ENCODE data around the gene TMEM41B. TPM values are rescaled to one million over a fixed set of nuclear protein-coding genes. Genes with fewer than 3 reads are reported as not detected.

TMEM41B gene
- total RNA-seq, 2 experiments from 2014 or later = 41.4 to 42.7 TPM

GRCh38 chr11:9232482-9232881 is 81.9 kb downstream of the TMEM41B start:
- H3K27ac Mint-ChIP-seq = peak overlapping the region; percentile 24
- Histone ChIP-seq H3K36me3 (ENCODE audit: insufficient read depth, low read length) (no peaks in the 10 kb centered on the region), H3K4me3 (ENCODE audit: low read length) (no peak overlapping the region), H3K9me3 (ENCODE audit: control insufficient read depth in 1 of 2, insufficient read depth in 1 of 2, low read length in 2 of 2) (no peaks in the 10 kb centered on the region), H3K27me3 (ENCODE audit: control insufficient read depth in 1 of 2, insufficient read depth in 2 of 2, low read length in 2 of 2) (no peaks in the 10 kb centered on the region), H3K27ac (ENCODE audit: low read depth in 1 of 2, low read length in 2 of 2) (no peak overlapping the region), H3K4me1 (ENCODE audit: insufficient read depth, low read length) (peaks cover 16% of the 10 kb centered on the region)
- TF ChIP-seq CTCF (IDR thresholded peaks at IDR 0.05) = no peak
- intact Hi-C loops (cut with DNase I, micrococcal nuclease) = no loop called here
- no peaks in the 10 kb centered on the region for H3K36me3 Mint-ChIP-seq (ENCODE audit: low read depth)
- POLR2A ChIA-PET = interaction anchor here (0.6 to 1.6 kb wide), 2 partner anchors 81 to 230 kb away, joined by 3 to 6 read pairs; partner anchors contain the start of gene TMEM41B
- no peaks in the 10 kb centered on the region for H3K27me3 Mint-ChIP-seq
- no peak for DNase-seq
- peaks cover 72% of the 10 kb centered on the region for H3K4me1 Mint-ChIP-seq (ENCODE audit: low read depth)
- CTCF ChIA-PET = no interaction called here
- ATAC-seq (ENCODE audit: poor library complexity) = no peak
- peak overlapping the region; percentile 85 for H3K4me3 Mint-ChIP-seq
- H3K9me3 Mint-ChIP-seq = no peaks in the 10 kb centered on the region

DNA sequence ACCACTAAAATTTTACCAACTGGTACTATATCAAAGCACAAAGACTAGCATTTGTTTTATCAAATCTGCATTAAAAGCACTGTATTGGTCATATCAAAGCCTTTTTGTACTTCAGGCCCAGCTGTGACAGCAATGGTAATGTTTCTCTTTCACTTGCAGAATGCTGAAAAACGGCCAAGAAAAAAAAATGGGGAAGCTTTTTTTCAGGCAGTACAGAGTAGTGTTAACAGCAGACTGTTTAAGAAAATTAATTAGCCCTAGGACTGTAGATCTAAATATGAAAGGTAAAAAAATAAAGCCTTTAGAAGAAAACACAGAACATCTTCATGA is 82.6 kb downstream of the TMEM41B start:
- Mint-ChIP-seq H3K27me3 (no peaks in the 10 kb centered on the region), H3K4me3 (peak overlapping the region; percentile 85), H3K4me1 (ENCODE audit: low read depth) (peaks cover 67% of the 10 kb centered on the region), H3K27ac (peak overlapping the region; percentile 24), H3K9me3 (no peaks in the 10 kb centered on the region), H3K36me3 (ENCODE audit: low read depth) (no peaks in the 10 kb centered on the region)
- POLR2A ChIA-PET = interaction anchor here (0.5 to 1.6 kb wide), 8 partner anchors 14 to 230 kb away, joined by 3 to 6 read pairs (median 4); partner anchors contain the start of gene TMEM41B
- Histone ChIP-seq H3K9me3 (ENCODE audit: control insufficient read depth in 1 of 2, insufficient read depth in 1 of 2, low read length in 2 of 2) (no peaks in the 10 kb centered on the region), H3K27ac (ENCODE audit: low read depth in 1 of 2, low read length in 2 of 2) (no peak overlapping the region), H3K4me1 (ENCODE audit: insufficient read depth, low read length) (peaks cover 16% of the 10 kb centered on the region), H3K4me3 (ENCODE audit: low read length) (peak overlapping the region; percentile 25), H3K36me3 (ENCODE audit: insufficient read depth, low read length) (no peaks in the 10 kb centered on the region), H3K27me3 (ENCODE audit: control insufficient read depth in 1 of 2, insufficient read depth in 2 of 2, low read length in 2 of 2) (no peaks in the 10 kb centered on the region)
- peak; percentile 34 for ATAC-seq (ENCODE audit: poor library complexity)
- DNase-seq = peak in 3 of 14 experiments; percentile 28 to 30 (median 29)
- intact Hi-C loops (cut with DNase I, micrococcal nuclease) = no loop called here
- no peak for TF ChIP-seq CTCF (IDR thresholded peaks at IDR 0.05)
- CTCF ChIA-PET = no interaction called here

Other genes starting within 250 kb of the TMEM41B start
- under 1 TPM in 1 of 2 experiments, not detected in 1; 0.17 TPM for gene SCUBE2, start 223.0 kb downstream of the TMEM41B start, total RNA-seq
- gene DENND5A, start 49.2 kb downstream of the TMEM41B start, total RNA-seq = 100 to 1,000 TPM; 101 to 103 TPM
- gene IPO7, start 70.1 kb upstream of the TMEM41B start, total RNA-seq = 10 to 100 TPM; 40.7 to 51.6 TPM
- gene ZNF143, start 146.4 kb upstream of the TMEM41B start, total RNA-seq = 10 to 100 TPM; 18.0 to 20.3 TPM